Left ventricle myocardium inferior (tissue), 1 donor: Measurements from ENCODE around the gene GATAD2A. TPM values are rescaled to one million over a fixed set of nuclear protein-coding genes. Genes with fewer than 3 reads are reported as not detected.

Source experiments
- DNase-seq: peaks from one replicate; pipeline ENCODE4 v3.0.0-alpha.2; 2020
- H3K27ac ChIP-seq: fragments of 200-600 bp; replicated peaks from 2 replicates; pipeline ENCODE4 v1.8.0; 2021
- H3K27me3 ChIP-seq: fragments of 200-600 bp; 2 replicates; pipeline ENCODE4 v1.8.0; 2021; ENCODE audit warnings: low read depth
- H3K36me3 ChIP-seq: fragments of 200-600 bp; 2 replicates; pipeline ENCODE4 v1.8.0; 2021
- H3K4me1 ChIP-seq: fragments of 200-600 bp; 2 replicates; pipeline ENCODE4 v1.8.0; 2021
- H3K4me3 ChIP-seq: fragments of 200-600 bp; 2 replicates; pipeline ENCODE4 v1.8.0; 2021; ENCODE audit warnings: mild to moderate bottlenecking, moderate library complexity
- H3K9me3 ChIP-seq: fragments of 200-600 bp; replicated peaks from 2 replicates; pipeline ENCODE4 v1.8.0; 2021
- intact Hi-C: fragments of 100-400 bp; cut with micrococcal nuclease; formaldehyde crosslinking; loops from one replicate; pipeline ENCODE4 v1.11.0; 2022
- total RNA-seq: library from RNA; stranded (reverse); fragmentation: NEBNext Ultra II Directional; extraction: Animal tissue kit (Norgen Biotek cat#: 25700); gene quantifications from one replicate; pipeline ENCODE4 v1.2.1, GENCODE V29; 2021
- TF ChIP-seq, protein P1 (sequence below): fragments of 200-600 bp; IDR thresholded peaks from 2 replicates; pipeline ENCODE4 v1.8.0; 2021; ENCODE audit warnings: antibody characterized with exemption, mild to moderate bottlenecking, borderline replicate concordance
- donor health status: DM: no; HTN: yes; CAD: no; lungs with severe emphysema.

Gene GATAD2A
- total RNA-seq, 1 donor from 2014 or later: 24.1 TPM

DNA sequence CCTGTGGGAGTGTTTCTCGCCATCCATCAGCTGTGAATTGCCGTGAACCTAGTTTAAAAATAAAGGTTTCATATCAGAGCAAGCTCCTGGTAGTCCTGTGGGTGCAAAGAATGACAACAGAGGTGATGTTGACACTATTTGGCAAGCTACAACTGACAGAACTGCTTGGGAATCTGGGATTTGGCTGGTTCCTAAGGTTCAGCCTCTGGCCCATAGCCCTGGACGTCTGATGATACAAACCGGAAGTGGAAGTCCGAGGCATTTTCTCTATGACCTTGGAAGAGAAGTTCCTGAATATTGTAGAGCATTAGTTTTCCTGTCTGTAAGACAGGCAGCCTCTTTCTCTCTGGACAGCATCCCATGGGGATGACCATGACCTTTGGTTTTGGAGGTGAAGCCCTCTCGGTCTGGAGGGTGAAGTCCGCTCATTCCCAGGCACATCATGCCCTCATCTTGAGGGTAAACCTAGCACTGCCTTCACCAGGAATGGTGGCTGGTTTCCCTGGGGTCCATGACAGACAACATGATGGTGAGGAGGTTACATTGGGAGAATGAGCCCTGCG, 29.1 kb downstream of the GATAD2A start:
- peaks cover 90% of the 10 kb centered on the region for H3K4me1 ChIP-seq
- no peaks in the 10 kb centered on the region for H3K27me3 ChIP-seq
- no peaks in the 10 kb centered on the region for H3K36me3 ChIP-seq
- peak overlapping the region; percentile 22 for H3K4me3 ChIP-seq
- DNase-seq: peak; percentile 48
- peak overlapping the region; percentile 82 for H3K27ac ChIP-seq
- intact Hi-C loops: no loop called here
- H3K9me3 ChIP-seq: no peaks in the 10 kb centered on the region
- TF ChIP-seq, protein P1, sequence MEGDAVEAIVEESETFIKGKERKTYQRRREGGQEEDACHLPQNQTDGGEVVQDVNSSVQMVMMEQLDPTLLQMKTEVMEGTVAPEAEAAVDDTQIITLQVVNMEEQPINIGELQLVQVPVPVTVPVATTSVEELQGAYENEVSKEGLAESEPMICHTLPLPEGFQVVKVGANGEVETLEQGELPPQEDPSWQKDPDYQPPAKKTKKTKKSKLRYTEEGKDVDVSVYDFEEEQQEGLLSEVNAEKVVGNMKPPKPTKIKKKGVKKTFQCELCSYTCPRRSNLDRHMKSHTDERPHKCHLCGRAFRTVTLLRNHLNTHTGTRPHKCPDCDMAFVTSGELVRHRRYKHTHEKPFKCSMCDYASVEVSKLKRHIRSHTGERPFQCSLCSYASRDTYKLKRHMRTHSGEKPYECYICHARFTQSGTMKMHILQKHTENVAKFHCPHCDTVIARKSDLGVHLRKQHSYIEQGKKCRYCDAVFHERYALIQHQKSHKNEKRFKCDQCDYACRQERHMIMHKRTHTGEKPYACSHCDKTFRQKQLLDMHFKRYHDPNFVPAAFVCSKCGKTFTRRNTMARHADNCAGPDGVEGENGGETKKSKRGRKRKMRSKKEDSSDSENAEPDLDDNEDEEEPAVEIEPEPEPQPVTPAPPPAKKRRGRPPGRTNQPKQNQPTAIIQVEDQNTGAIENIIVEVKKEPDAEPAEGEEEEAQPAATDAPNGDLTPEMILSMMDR: no peak

DNA sequence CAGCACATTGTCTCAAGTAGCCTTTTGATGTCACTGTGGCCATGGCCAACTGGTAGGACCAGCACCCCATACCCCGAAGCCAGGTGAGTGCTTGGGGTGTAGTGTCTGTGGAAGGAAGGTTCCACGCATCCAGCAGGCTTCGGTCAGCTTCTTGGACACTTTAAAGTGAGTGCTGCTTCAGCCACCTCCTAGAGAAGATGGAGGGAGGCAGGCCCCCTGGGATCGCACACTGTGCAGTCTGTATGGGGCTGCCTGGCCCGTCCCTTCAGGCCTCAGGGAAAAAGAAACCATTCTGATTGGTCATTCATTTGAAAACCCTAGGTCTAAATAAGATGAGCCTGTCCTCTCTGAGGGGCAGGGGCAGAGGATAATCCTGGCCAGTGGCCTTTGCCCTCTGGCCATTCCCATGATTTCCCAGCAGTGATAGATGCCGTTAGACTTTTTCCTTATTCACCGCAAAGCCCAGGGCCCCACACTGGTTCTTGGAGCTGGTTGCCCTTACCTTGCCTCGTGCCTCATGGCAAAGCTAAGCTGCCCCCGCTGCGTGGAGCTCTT, 30.7 kb downstream of the GATAD2A start:
- TF ChIP-seq, protein P1: no peak
- DNase-seq: no peak
- peaks cover 79% of the 10 kb centered on the region for H3K4me1 ChIP-seq
- no peak overlapping the region for H3K4me3 ChIP-seq
- intact Hi-C loops: no loop called here
- H3K27ac ChIP-seq: peak overlapping the region; percentile 82
- H3K9me3 ChIP-seq: no peaks in the 10 kb centered on the region
- H3K36me3 ChIP-seq: no peaks in the 10 kb centered on the region
- H3K27me3 ChIP-seq: no peaks in the 10 kb centered on the region

DNA sequence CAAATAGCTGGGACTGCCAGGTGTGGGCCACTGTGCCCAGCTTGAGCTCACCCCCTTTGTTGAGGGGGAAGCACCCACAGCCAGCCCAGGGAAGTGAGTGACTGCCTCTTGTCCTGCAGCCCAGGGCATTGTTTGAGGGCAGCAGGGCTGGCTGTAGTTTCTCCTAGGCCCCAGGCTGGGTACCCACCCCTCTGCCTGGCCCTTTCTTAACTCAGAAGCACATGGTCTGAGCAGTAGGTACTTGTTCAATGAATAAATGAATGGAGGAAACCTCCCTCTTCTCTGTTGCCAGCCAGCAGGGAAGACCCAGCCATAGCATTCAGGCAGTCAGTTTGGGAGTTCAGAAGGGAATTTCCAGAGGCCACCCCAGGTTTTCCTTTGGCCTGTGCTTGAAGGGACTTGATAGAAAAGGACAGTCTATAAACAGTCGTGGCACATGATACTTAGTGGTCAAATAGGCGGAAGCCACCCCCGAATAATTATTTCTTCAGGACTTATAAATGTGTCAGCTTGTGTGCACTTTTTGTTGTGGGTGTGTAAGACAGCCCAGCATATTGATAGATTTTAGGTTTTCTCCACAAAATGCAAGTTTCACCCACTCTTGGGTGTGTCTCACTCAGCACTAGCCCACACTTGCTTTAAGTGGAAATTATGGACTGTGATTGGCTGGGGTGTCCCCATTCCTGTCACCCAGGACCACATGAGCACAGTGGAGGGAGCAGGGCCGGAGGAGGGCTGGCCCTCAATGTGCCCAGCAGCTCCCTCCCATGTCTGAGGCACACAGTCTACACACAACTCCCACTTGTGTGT, 33.1 kb downstream of the GATAD2A start:
- TF ChIP-seq, protein P1: no peak
- H3K36me3 ChIP-seq: no peaks in the 10 kb centered on the region
- DNase-seq: no peak
- H3K4me3 ChIP-seq: no peak overlapping the region
- no peaks in the 10 kb centered on the region for H3K27me3 ChIP-seq
- no peaks in the 10 kb centered on the region for H3K9me3 ChIP-seq
- H3K27ac ChIP-seq: peak overlapping the region; percentile 55
- intact Hi-C loops: no loop called here
- peaks cover 57% of the 10 kb centered on the region for H3K4me1 ChIP-seq

DNA sequence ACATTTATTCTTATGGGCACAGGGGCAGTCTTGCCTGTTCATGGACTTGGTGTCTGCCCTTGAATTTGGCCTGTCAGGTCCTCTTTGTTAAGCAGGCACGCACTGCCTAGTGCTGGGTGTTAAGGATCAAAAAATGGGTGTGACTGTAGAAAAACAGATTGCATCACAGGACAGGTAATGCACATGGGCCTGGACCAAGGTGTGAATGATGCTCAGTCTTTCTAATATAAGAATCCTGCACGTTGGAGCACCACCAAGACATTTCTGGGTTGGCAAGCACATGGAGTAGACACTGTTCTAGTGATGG, 33.7 kb downstream of the GATAD2A start:
- Histone ChIP-seq H3K4me1 (peaks cover 52% of the 10 kb centered on the region), H3K27ac (no peak overlapping the region), H3K27me3 (no peaks in the 10 kb centered on the region), H3K36me3 (no peaks in the 10 kb centered on the region), H3K9me3 (no peaks in the 10 kb centered on the region), H3K4me3 (no peak overlapping the region)
- TF ChIP-seq, protein P1: no peak
- DNase-seq: no peak
- intact Hi-C loops: no loop called here

DNA sequence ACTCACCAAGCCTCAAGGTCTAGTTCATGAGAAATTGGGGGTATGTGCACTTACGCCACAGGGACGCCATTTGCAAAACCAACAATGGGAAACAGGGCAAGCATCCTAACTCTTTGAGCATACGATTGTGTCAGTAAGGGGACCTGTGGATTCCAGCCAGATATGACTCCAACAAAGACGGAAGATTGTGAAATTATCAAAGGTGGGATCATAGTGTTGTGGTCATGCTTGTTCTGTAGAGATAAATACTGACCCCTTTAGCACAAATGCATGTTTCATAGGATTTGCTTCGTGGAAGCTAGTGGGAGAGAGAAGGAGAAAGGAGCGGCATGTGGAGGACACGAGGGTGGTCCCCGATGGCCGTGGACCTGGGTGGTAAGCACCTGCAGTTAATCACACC, 37.8 kb downstream of the GATAD2A start:
- Histone ChIP-seq H3K27ac (no peak overlapping the region), H3K27me3 (no peaks in the 10 kb centered on the region), H3K4me1 (peaks cover 42% of the 10 kb centered on the region), H3K4me3 (no peak overlapping the region), H3K36me3 (no peaks in the 10 kb centered on the region), H3K9me3 (no peaks in the 10 kb centered on the region)
- intact Hi-C loops: no loop called here
- no peak for DNase-seq
- TF ChIP-seq, protein P1: no peak
